SK-N-SH (cell line): ENCODE measurements around the gene POU6F2. TPM values are rescaled to one million over a fixed set of nuclear protein-coding genes. Genes with fewer than 3 reads are reported as not detected.

Experiments
- CTCF ChIA-PET: fragments of 300-600, 350-600 bp; formaldehyde crosslinking; extraction: SDS; loops from one replicate; lab custom pipeline; 2021; lab: Yijun Ruan, JAX
- POLR2A ChIA-PET: fragments of 350-600 bp; sonication (Branson Sonifier 250); formaldehyde crosslinking; extraction: SDS; loops from one replicate; lab custom pipeline; 2020; ENCODE audit warnings: antibody characterized with exemption, inconsistent platforms; lab: Yijun Ruan, JAX
- DNase-seq: peaks from one replicate; pipeline ENCODE4 v3.0.0; 2012
- H2AFZ ChIP-seq: fragments of 200-600 bp; sonication (generic); 2 replicates; pipeline ENCODE4 v1.8.1; 2016; ENCODE audit warnings: antibody characterized with exemption, mild to moderate bottlenecking, low read depth
- H3F3A ChIP-seq: fragments of 200-600 bp; sonication (generic); replicated peaks from 2 replicates; pipeline ENCODE3; 2016; ENCODE audit warnings: antibody characterized with exemption, mild to moderate bottlenecking; ENCODE audit not compliant: insufficient read depth
- H3K27ac ChIP-seq, 2 experiments: fragments of 200-500 bp in 1 of 2; fragments of 200-600 bp in 1 of 2; sonication (Bioruptor generic) in 1 of 2; sonication (generic), shearing (Covaris generic) in 1 of 2; 2 replicates each; pipeline versions ENCODE4 v1.5.1 to v1.6.1; 2014 to 2016; ENCODE audit warnings: low read depth in 2 of 2, inconsistent platforms in 1 of 2, low read length in 1 of 2, mild to moderate bottlenecking in 1 of 2, mixed read lengths in 1 of 2
- H3K27me3 ChIP-seq: fragments of 200-600 bp; sonication (generic), shearing (Covaris generic); 2 replicates; pipeline ENCODE4 v1.6.1; 2016; ENCODE audit warnings: mixed run types; ENCODE audit not compliant: insufficient read depth
- H3K36me3 ChIP-seq, 2 experiments: fragments of 200-500 bp in 1 of 2; fragments of 200-600 bp in 1 of 2; sonication (Bioruptor generic) in 1 of 2; sonication (generic) in 1 of 2; replicated peaks in 1 of 2; 2 replicates each; pipeline versions ENCODE3 to v1.5.1; 2014 to 2016; ENCODE audit warnings: low read length in 1 of 2, mild to moderate bottlenecking in 1 of 2; ENCODE audit not compliant: insufficient read depth in 2 of 2, control insufficient read depth in 1 of 2
- H3K4me1 ChIP-seq, 2 experiments: fragments of 200-500 bp in 1 of 2; fragments of 200-600 bp in 1 of 2; sonication (Bioruptor generic) in 1 of 2; sonication (generic), shearing (Covaris generic) in 1 of 2; 2 replicates each; pipeline versions ENCODE4 v1.5.1 to v1.6.1; 2014 to 2016; ENCODE audit warnings: low read depth in 1 of 2, low read length in 1 of 2, mixed run types in 1 of 2; ENCODE audit not compliant: insufficient read depth in 2 of 2, control insufficient read depth in 1 of 2
- H3K4me2 ChIP-seq: fragments of 200-600 bp; sonication (generic), shearing (Covaris generic); 2 replicates; pipeline ENCODE4 v1.6.1; 2017; ENCODE audit warnings: mixed run types
- H3K4me3 ChIP-seq, 2 experiments: fragments of 200-500 bp in 1 of 2; fragments of 200-600 bp in 1 of 2; sonication (Bioruptor generic) in 1 of 2; sonication (generic), shearing (Covaris generic) in 1 of 2; 2 replicates each; pipeline versions ENCODE4 v1.5.1 to v1.8.1; 2014 to 2016; ENCODE audit warnings: low read depth in 2 of 2, inconsistent platforms in 1 of 2, low read length in 1 of 2, mild to moderate bottlenecking in 1 of 2, mixed read lengths in 1 of 2, moderate library complexity in 1 of 2
- H3K79me2 ChIP-seq: fragments of 200-600 bp; sonication (generic); 2 replicates; pipeline ENCODE4 v1.8.1; 2017; ENCODE audit warnings: mild to moderate bottlenecking; ENCODE audit not compliant: insufficient read depth
- H3K9ac ChIP-seq: fragments of 200-600 bp; sonication (generic); 2 replicates; pipeline ENCODE4 v1.6.1; 2017; ENCODE audit warnings: mixed run types
- H3K9me2 ChIP-seq: fragments of 200-600 bp; sonication (generic); 2 replicates; pipeline ENCODE4 v1.6.1; 2017; ENCODE audit warnings: mixed run types
- H3K9me3 ChIP-seq: fragments of 200-600 bp; sonication (generic); 2 replicates; pipeline ENCODE4 v1.6.1; 2017; ENCODE audit warnings: mixed run types, mild to moderate bottlenecking, moderate library complexity
- H4K20me1 ChIP-seq: fragments of 200-600 bp; sonication (generic); 2 replicates; pipeline ENCODE4 v1.6.1; 2017; ENCODE audit warnings: mild to moderate bottlenecking, mixed run types; ENCODE audit not compliant: insufficient read depth
- CHD2 ChIP-seq: fragments of 150-350 bp; IDR thresholded peaks from 2 replicates; pipeline ENCODE4 v1.6.1; 2018; ENCODE audit warnings: low read length; ENCODE audit not compliant: partially characterized antibody
- CTCF ChIP-seq: fragments of 200-600 bp; sonication (generic); IDR thresholded peaks from 2 replicates; pipeline ENCODE4 v1.6.1; 2017; ENCODE audit warnings: antibody characterized with exemption, mild to moderate bottlenecking, moderate library complexity
- ELF1 ChIP-seq: IDR thresholded peaks from 2 replicates; pipeline ENCODE4 v1.4.0; 2012
- EZH2phosphoT487 ChIP-seq: fragments of 200-600 bp; sonication (generic); IDR thresholded peaks from 2 replicates; pipeline ENCODE4 v1.6.1; 2017; ENCODE audit warnings: low read depth, mixed run types, mild to moderate bottlenecking, antibody characterized with exemption, moderate library complexity, borderline replicate concordance
- FOSL2 ChIP-seq: IDR thresholded peaks from 2 replicates; pipeline ENCODE4 v1.4.0; 2012; ENCODE audit warnings: low read depth, mild to moderate bottlenecking, moderate library complexity, borderline replicate concordance
- GABPA ChIP-seq: IDR thresholded peaks from 2 replicates; pipeline ENCODE4 v1.4.0; 2012; ENCODE audit warnings: low read depth, mild to moderate bottlenecking
- GATA2 ChIP-seq: sonication (generic); formaldehyde crosslinking; IDR thresholded peaks from 2 replicates; pipeline ENCODE4 v1.5.0; 2020; ENCODE audit warnings: mild to moderate bottlenecking, missing genetic modification reagents
- MEF2A ChIP-seq: IDR thresholded peaks from 2 replicates; pipeline ENCODE4 v1.4.0; 2012; ENCODE audit warnings: low read depth, borderline replicate concordance
- RAD21 ChIP-seq: IDR thresholded peaks from 2 replicates; pipeline ENCODE4 v1.6.1; 2012; ENCODE audit warnings: mild to moderate bottlenecking, low read length
- RCOR1 ChIP-seq: fragments of 150-350 bp; IDR thresholded peaks from 2 replicates; pipeline ENCODE4 v1.6.1; 2017; ENCODE audit warnings: antibody characterized with exemption, low read length
- RXRA ChIP-seq: IDR thresholded peaks from 2 replicates; pipeline ENCODE4 v1.4.0; 2012; ENCODE audit warnings: low read depth, mild to moderate bottlenecking, borderline replicate concordance
- SIN3A ChIP-seq: IDR thresholded peaks from 2 replicates; pipeline ENCODE4 v1.6.1; 2012; ENCODE audit warnings: low read depth, mild to moderate bottlenecking, low read length, moderate library complexity, borderline replicate concordance
- TAF1 ChIP-seq: IDR thresholded peaks from 2 replicates; pipeline ENCODE4 v1.6.1; 2012; ENCODE audit warnings: low read depth, mild to moderate bottlenecking, low read length, moderate library complexity, borderline replicate concordance
- USF2 ChIP-seq: fragments of 150-350 bp; IDR thresholded peaks from 2 replicates; pipeline ENCODE4 v1.6.1; 2017; ENCODE audit warnings: antibody characterized with exemption, low read length, low read depth, borderline replicate concordance
- YY1 ChIP-seq: IDR thresholded peaks from 2 replicates; pipeline ENCODE4 v1.4.0; 2012; ENCODE audit warnings: low read depth, mild to moderate bottlenecking
- ZBTB33 ChIP-seq: IDR thresholded peaks from 2 replicates; pipeline ENCODE4 v1.4.0; 2012; ENCODE audit warnings: low read depth, borderline replicate concordance
- WGBS: methylation state at CpG from one replicate; pipeline ENCODE4 v1.1.6; 2017; ENCODE audit warnings: low lambda C conversion rate; 5-methylcytosine and 5-hydroxymethylcytosine counted together
- polyA plus RNA-seq, 3 experiments: library from polyadenylated mRNA; depleted of rRNA; stranded (reverse); fragments of >200 nt; gene quantifications; 2 replicates each; pipeline ENCODE4 v1.2.3, GENCODE V29; 2012

The POU6F2 gene
- polyA plus RNA-seq, 1 of the 3 experiments (the other 2 are of a cell fraction) = under 0.01 TPM

GRCh38 chr7:39153113-39153512, 175.4 kb downstream of the POU6F2 start (continued):
- TF ChIP-seq EZH2phosphoT487 = no peak

GRCh38 chr7:39153647-39154046, 175.9 kb downstream of the POU6F2 start:
- H4K20me1 ChIP-seq = no peaks in the 10 kb centered on the region
- H3K4me2 ChIP-seq = no peak overlapping the region
- H2AFZ ChIP-seq = no peak overlapping the region
- ChIA-PET POLR2A (no interaction called here), CTCF (interaction anchor here (1.2 kb wide), 1 partner anchor 20 kb away, joined by 3 read pairs; no protein-coding TSS in a partner anchor)
- H3K79me2 ChIP-seq = no peaks in the 10 kb centered on the region
- no peaks in the 10 kb centered on the region for H3K9me3 ChIP-seq
- no peak overlapping the region for H3K4me3 ChIP-seq
- H3K27ac ChIP-seq = no peak overlapping the region
- H3K9ac ChIP-seq = no peak overlapping the region
- 21% methylated on average over 5 of the region's 5 CpGs for WGBS
- H3K4me1 ChIP-seq = no peaks in the 10 kb centered on the region
- no peaks in the 10 kb centered on the region for H3F3A ChIP-seq
- H3K9me2 ChIP-seq = no peaks in the 10 kb centered on the region
- peak; percentile 17 for DNase-seq
- H3K36me3 ChIP-seq = no peaks in the 10 kb centered on the region
- H3K27me3 ChIP-seq = 0 out of 2 replicates have a peak, but pooled peaks cover 2% of the 10 kb centered on the region
- TF ChIP-seq CHD2 (no peak), CTCF (peak; percentile 28; the same call in 1 of the 2 replicates)

GRCh38 chr7:39154815-39155214, 177.1 kb downstream of the POU6F2 start:
- ChIA-PET CTCF (no interaction called here), POLR2A (no interaction called here)
- Histone ChIP-seq H3K27ac (no peak overlapping the region), H3K9me2 (no peaks in the 10 kb centered on the region), H2AFZ (no peak overlapping the region), H4K20me1 (no peaks in the 10 kb centered on the region), H3K79me2 (no peaks in the 10 kb centered on the region), H3K9ac (no peak overlapping the region), H3K4me1 (no peaks in the 10 kb centered on the region), H3K4me3 (no peak overlapping the region), H3F3A (no peaks in the 10 kb centered on the region), H3K9me3 (no peaks in the 10 kb centered on the region), H3K36me3 (no peaks in the 10 kb centered on the region), H3K4me2 (no peak overlapping the region), H3K27me3 (0 out of 2 replicates have a peak, but pooled peaks cover 5% of the 10 kb centered on the region)
- WGBS = 4% methylated on average over 2 of the region's 2 CpGs
- no peak for TF ChIP-seq RXRA
- DNase-seq = no peak

GRCh38 chr7:39158367-39158766, 180.7 kb downstream of the POU6F2 start:
- no peak for DNase-seq
- no peaks in the 10 kb centered on the region for H3K4me1 ChIP-seq
- no peaks in the 10 kb centered on the region for H3K36me3 ChIP-seq
- ChIA-PET POLR2A (no interaction called here), CTCF (no interaction called here)
- 2% methylated on average over 3 of the region's 3 CpGs for whole genome bisulfite sequencing
- no peak overlapping the region for H3K9ac ChIP-seq
- H3K4me2 ChIP-seq = no peak overlapping the region
- H3K4me3 ChIP-seq = no peak overlapping the region
- H3K27me3 ChIP-seq = 0 out of 2 replicates have a peak, but pooled peaks cover 5% of the 10 kb centered on the region
- no peaks in the 10 kb centered on the region for H3K9me3 ChIP-seq
- no peak overlapping the region for H2AFZ ChIP-seq
- H3F3A ChIP-seq = no peaks in the 10 kb centered on the region
- H3K79me2 ChIP-seq = no peaks in the 10 kb centered on the region
- H3K9me2 ChIP-seq = no peaks in the 10 kb centered on the region
- no peaks in the 10 kb centered on the region for H4K20me1 ChIP-seq
- H3K27ac ChIP-seq = no peak overlapping the region
- TF ChIP-seq YY1 (no peak), GATA2 (CRISPR knock-in tag) (no peak), CHD2 (no peak), FOSL2 (no peak), USF2 (no peak), RAD21 (no peak), ZBTB33 (no peak), MEF2A (no peak), TAF1 (no peak), ELF1 (no peak), RCOR1 (no peak), SIN3A (no peak), GABPA (no peak)
